ENCODE results near the gene SLC22A16. TPM values are rescaled to one million over a fixed set of nuclear protein-coding genes. Genes with fewer than 3 reads are reported as not detected.
"Not testable (repeated sequence)": the region's sequence is repeated elsewhere in the genome, so short reads cannot be mapped to it uniquely, and the experiment has no call there.

Gene SLC22A16
- total and polyA plus RNA-seq, 9 donors, result 0.12 to 0.35 (median 0.23) TPM; not detected in 1

- H3K4me1 ChIP-seq (ENCODE audit: control insufficient read depth, insufficient read depth, low read length), result peaks cover 3% of the 10 kb centered on the region
- no peak for DNase-seq
- no peaks in the 10 kb centered on the region for H3K36me3 ChIP-seq (ENCODE audit: control insufficient read depth, insufficient read depth, low read length)
- WGBS (ENCODE audit: insufficient coverage), result no CpG with 5 or more reads among the region's 3 CpGs
- H3K27ac ChIP-seq (ENCODE audit: low read length), result no peak overlapping the region
- no peaks in the 10 kb centered on the region for H3K9me3 ChIP-seq (replicated peaks; ENCODE audit: control insufficient read depth, low read depth, low read length)
- no peak overlapping the region for H3K4me3 ChIP-seq (ENCODE audit: low read length)
- H3K27me3 ChIP-seq (ENCODE audit: control insufficient read depth, insufficient read depth, low read length), result no peaks in the 10 kb centered on the region
Observed at GRCh38 chr6:110491299-110491643, 14.9 kb upstream of the SLC22A16 start.

GRCh38 chr6:110490110-110490509 is 13.7 kb upstream of the SLC22A16 start:
- no CpG with 5 or more reads among the region's 3 CpGs for WGBS (ENCODE audit: insufficient coverage)
- DNase-seq, result peak; percentile 10
- no peak overlapping the region for H3K4me3 ChIP-seq (ENCODE audit: low read length)
- no peak overlapping the region for H3K27ac ChIP-seq (ENCODE audit: low read length)
- no peaks in the 10 kb centered on the region for H3K27me3 ChIP-seq (ENCODE audit: control insufficient read depth, insufficient read depth, low read length)
- H3K36me3 ChIP-seq (ENCODE audit: control insufficient read depth, insufficient read depth, low read length), result no peaks in the 10 kb centered on the region
- H3K9me3 ChIP-seq (replicated peaks; ENCODE audit: control insufficient read depth, low read depth, low read length), result no peaks in the 10 kb centered on the region
- H3K4me1 ChIP-seq (ENCODE audit: control insufficient read depth, insufficient read depth, low read length), result peaks cover 3% of the 10 kb centered on the region

- WGBS (ENCODE audit: insufficient coverage), result 95% methylated on average over 3 of the region's 6 CpGs
- DNase-seq, result no peak
- H3K4me1 ChIP-seq (ENCODE audit: control insufficient read depth, insufficient read depth, low read length), result peaks cover 3% of the 10 kb centered on the region
- no peaks in the 10 kb centered on the region for H3K36me3 ChIP-seq (ENCODE audit: control insufficient read depth, insufficient read depth, low read length)
- H3K27me3 ChIP-seq (ENCODE audit: control insufficient read depth, insufficient read depth, low read length), result no peaks in the 10 kb centered on the region
- H3K27ac ChIP-seq (ENCODE audit: low read length), result no peak overlapping the region
- no peak overlapping the region for H3K4me3 ChIP-seq (ENCODE audit: low read length)
- H3K9me3 ChIP-seq (replicated peaks; ENCODE audit: control insufficient read depth, low read depth, low read length), result no peaks in the 10 kb centered on the region
Observed at GRCh38 chr6:110488606-110489190, 12.3 kb upstream of the SLC22A16 start.

- not testable (repeated sequence) for DNase-seq; H3K27me3 ChIP-seq (ENCODE audit: control insufficient read depth, insufficient read depth, low read length); H3K4me1 ChIP-seq (ENCODE audit: control insufficient read depth, insufficient read depth, low read length); H3K9me3 ChIP-seq (replicated peaks; ENCODE audit: control insufficient read depth, low read depth, low read length); H3K4me3 ChIP-seq (ENCODE audit: low read length); H3K36me3 ChIP-seq (ENCODE audit: control insufficient read depth, insufficient read depth, low read length); H3K27ac ChIP-seq (ENCODE audit: low read length)
- 86% methylated on average over 1 of the region's 3 CpGs for WGBS (ENCODE audit: insufficient coverage)
Observed at GRCh38 chr6:110487968-110488381, 11.6 kb upstream of the SLC22A16 start.

- H3K27ac ChIP-seq (ENCODE audit: low read length), result no peak overlapping the region
- DNase-seq, result no peak
- 72% methylated on average over 1 of the region's 1 CpG for WGBS (ENCODE audit: insufficient coverage)
- H3K27me3 ChIP-seq (ENCODE audit: control insufficient read depth, insufficient read depth, low read length), result no peaks in the 10 kb centered on the region
- H3K4me1 ChIP-seq (ENCODE audit: control insufficient read depth, insufficient read depth, low read length), result no peaks in the 10 kb centered on the region
- H3K36me3 ChIP-seq (ENCODE audit: control insufficient read depth, insufficient read depth, low read length), result no peaks in the 10 kb centered on the region
- H3K4me3 ChIP-seq (ENCODE audit: low read length), result no peak overlapping the region
- no peaks in the 10 kb centered on the region for H3K9me3 ChIP-seq (replicated peaks; ENCODE audit: control insufficient read depth, low read depth, low read length)
Observed at GRCh38 chr6:110486756-110487155, 10.3 kb upstream of the SLC22A16 start.

- Histone ChIP-seq H3K4me1 (ENCODE audit: control insufficient read depth, insufficient read depth, low read length) (no peaks in the 10 kb centered on the region), H3K4me3 (ENCODE audit: low read length) (no peak overlapping the region)
- WGBS (ENCODE audit: insufficient coverage), result 50% methylated on average over 5 of the region's 5 CpGs
Observed at GRCh38 chr6:110485491-110485890, 9.1 kb upstream of the SLC22A16 start.

GRCh38 chr6:110484321-110484720 is 7.9 kb upstream of the SLC22A16 start:
- Histone ChIP-seq H3K36me3 (ENCODE audit: control insufficient read depth, insufficient read depth, low read length) (no peaks in the 10 kb centered on the region), H3K27me3 (ENCODE audit: control insufficient read depth, insufficient read depth, low read length) (no peaks in the 10 kb centered on the region), H3K4me3 (ENCODE audit: low read length) (no peak overlapping the region), H3K9me3 (replicated peaks; ENCODE audit: control insufficient read depth, low read depth, low read length) (no peaks in the 10 kb centered on the region), H3K4me1 (ENCODE audit: control insufficient read depth, insufficient read depth, low read length) (no peaks in the 10 kb centered on the region), H3K27ac (ENCODE audit: low read length) (no peak overlapping the region)
- WGBS (ENCODE audit: insufficient coverage), result no CpG with 5 or more reads among the region's 2 CpGs
- DNase-seq, result no peak

More at GRCh38 chr6:110485491-110485890, 9.1 kb upstream of the SLC22A16 start:
- no peak for DNase-seq
- H3K9me3 ChIP-seq (replicated peaks; ENCODE audit: control insufficient read depth, low read depth, low read length), result no peaks in the 10 kb centered on the region
- no peaks in the 10 kb centered on the region for H3K27me3 ChIP-seq (ENCODE audit: control insufficient read depth, insufficient read depth, low read length)
- H3K27ac ChIP-seq (ENCODE audit: low read length), result no peak overlapping the region
- H3K36me3 ChIP-seq (ENCODE audit: control insufficient read depth, insufficient read depth, low read length), result no peaks in the 10 kb centered on the region

GRCh38 chr6:110482774-110483400 is 6.5 kb upstream of the SLC22A16 start:
- no peak overlapping the region for H3K4me3 ChIP-seq (ENCODE audit: low read length)
- peaks cover 2% of the 10 kb centered on the region for H3K27me3 ChIP-seq (ENCODE audit: control insufficient read depth, insufficient read depth, low read length)
- DNase-seq, result no peak
- H3K36me3 ChIP-seq (ENCODE audit: control insufficient read depth, insufficient read depth, low read length), result no peaks in the 10 kb centered on the region
- no peaks in the 10 kb centered on the region for H3K4me1 ChIP-seq (ENCODE audit: control insufficient read depth, insufficient read depth, low read length)
- no peak overlapping the region for H3K27ac ChIP-seq (ENCODE audit: low read length)
- WGBS (ENCODE audit: insufficient coverage), result no CpG with 5 or more reads among the region's 7 CpGs
- H3K9me3 ChIP-seq (replicated peaks; ENCODE audit: control insufficient read depth, low read depth, low read length), result no peaks in the 10 kb centered on the region

GRCh38 chr6:110481081-110481480 is 4.7 kb upstream of the SLC22A16 start:
- Histone ChIP-seq H3K4me1 (ENCODE audit: control insufficient read depth, insufficient read depth, low read length) (peaks cover 2% of the 10 kb centered on the region), H3K36me3 (ENCODE audit: control insufficient read depth, insufficient read depth, low read length) (no peaks in the 10 kb centered on the region), H3K4me3 (ENCODE audit: low read length) (no peak overlapping the region), H3K27ac (ENCODE audit: low read length) (no peak overlapping the region), H3K9me3 (replicated peaks; ENCODE audit: control insufficient read depth, low read depth, low read length) (no peaks in the 10 kb centered on the region), H3K27me3 (ENCODE audit: control insufficient read depth, insufficient read depth, low read length) (peaks cover 11% of the 10 kb centered on the region)
- no peak for DNase-seq

- WGBS (ENCODE audit: insufficient coverage), result 52% methylated on average over 7 of the region's 10 CpGs
- Histone ChIP-seq H3K36me3 (ENCODE audit: control insufficient read depth, insufficient read depth, low read length) (no peaks in the 10 kb centered on the region), H3K4me3 (ENCODE audit: low read length) (peak overlapping the region; percentile 43), H3K9me3 (replicated peaks; ENCODE audit: control insufficient read depth, low read depth, low read length) (no peaks in the 10 kb centered on the region), H3K4me1 (ENCODE audit: control insufficient read depth, insufficient read depth, low read length) (peaks cover 5% of the 10 kb centered on the region), H3K27me3 (ENCODE audit: control insufficient read depth, insufficient read depth, low read length) (peaks cover 25% of the 10 kb centered on the region), H3K27ac (ENCODE audit: low read length) (no peak overlapping the region)
- DNase-seq, result peak; percentile 61
Observed at GRCh38 chr6:110475066-110475653, 1.3 kb downstream of the SLC22A16 start.

Data from muscle of leg (tissue), 11 donors.